HG03039 (cell line): ENCODE results near the gene SCD5.

Source experiments
- ATAC-seq: cut with Tn5 transposase; IDR thresholded peaks from one replicate; pipeline ENCODE4 v1.9.1; 2021; ENCODE audit warnings: mild to moderate bottlenecking, moderate library complexity; ENCODE audit not compliant: unreplicated experiment

SCD5 gene

GRCh38 chr4:82797405-82798111, 1.0 kb downstream of the SCD5 start:
- ATAC-seq, result no peak

- ATAC-seq, result no peak
Measured at GRCh38 chr4:82797040-82797404, 1.6 kb downstream of the SCD5 start.

- no peak for ATAC-seq
Measured at GRCh38 chr4:82792912-82793649, 5.5 kb downstream of the SCD5 start.

- no peak for ATAC-seq
Measured at GRCh38 chr4:82791179-82791578, 7.4 kb downstream of the SCD5 start.

- no peak for ATAC-seq
Measured at GRCh38 chr4:82790060-82790660, 8.4 kb downstream of the SCD5 start.

GRCh38 chr4:82789025-82789776, 9.4 kb downstream of the SCD5 start:
- no peak for ATAC-seq

- no peak for ATAC-seq
Measured at GRCh38 chr4:82787342-82787741, 11.3 kb downstream of the SCD5 start.

- ATAC-seq, result no peak
Measured at GRCh38 chr4:82786828-82787227, 11.8 kb downstream of the SCD5 start.

GRCh38 chr4:82785611-82786400, 12.8 kb downstream of the SCD5 start:
- ATAC-seq, result no peak

GRCh38 chr4:82784681-82785610, 13.7 kb downstream of the SCD5 start:
- ATAC-seq, result no peak

- no peak for ATAC-seq
Measured at GRCh38 chr4:82782626-82783345, 15.8 kb downstream of the SCD5 start.

- no peak for ATAC-seq
Measured at GRCh38 chr4:82780752-82781231, 17.8 kb downstream of the SCD5 start.

GRCh38 chr4:82780170-82780751, 18.3 kb downstream of the SCD5 start:
- ATAC-seq, result no peak

GRCh38 chr4:82779032-82779431, 19.6 kb downstream of the SCD5 start:
- ATAC-seq, result no peak

GRCh38 chr4:82777857-82778525, 20.6 kb downstream of the SCD5 start:
- ATAC-seq, result no peak

GRCh38 chr4:82776925-82777542, 21.6 kb downstream of the SCD5 start:
- no peak for ATAC-seq

GRCh38 chr4:82775243-82775642, 23.4 kb downstream of the SCD5 start:
- no peak for ATAC-seq
